ENCODE data around the gene SMPX.

GRCh38 chrX:21718575-21718974 lies 39.3 kb downstream of the SMPX start:
- no peak for TF ChIP-seq CTCF (conservative IDR thresholded peaks at IDR 0.05; ENCODE audit: low read length)
- no peak for TF ChIP-seq EZH2phosphoT487 (IDR thresholded peaks at IDR 0.05; ENCODE audit: borderline replicate concordance, low read depth, low read length)
